Effector memory CD8-positive, alpha-beta T cell (primary cell): ENCODE results near the gene B3GAT1.
"Not testable (repeated sequence)": the region's sequence is repeated elsewhere in the genome, so short reads cannot be mapped to it uniquely, and the experiment has no call there.

ENCODE experiments used
- ATAC-seq: fragments of 150-1000 bp; cut with Tn5 transposase; replicated peaks from 2 replicates; pipeline ENCODE4 v1.10.0; 2021; ENCODE audit warnings: mild to moderate bottlenecking, moderate library complexity
- DNase-seq, 3 experiments: peaks; one replicate each; pipeline ENCODE4 v3.0.0; 2021
- H3K27ac Mint-ChIP-seq, 2 donors: one replicate each; pipeline ENCODE4 v1.8.0; 2022; ENCODE audit warnings: mild to moderate bottlenecking in 2 of 2, mixed read lengths in 2 of 2, moderate library complexity in 2 of 2
- H3K27me3 Mint-ChIP-seq, 2 donors: one replicate each; pipeline ENCODE4 v1.8.0; 2022; ENCODE audit warnings: mixed read lengths in 2 of 2
- H3K36me3 Mint-ChIP-seq: one replicate; pipeline ENCODE4 v1.8.0; 2022; ENCODE audit warnings: mild to moderate bottlenecking, moderate library complexity, mixed read lengths; ENCODE audit not compliant: insufficient read depth
- H3K4me1 Mint-ChIP-seq, 2 donors: one replicate each; pipeline ENCODE4 v1.8.0; 2022; ENCODE audit warnings: low read depth in 2 of 2, mixed read lengths in 2 of 2
- H3K4me3 Mint-ChIP-seq, 2 donors: one replicate each; pipeline ENCODE4 v1.8.0; 2022; ENCODE audit warnings: mild to moderate bottlenecking in 2 of 2, mixed read lengths in 2 of 2, moderate library complexity in 2 of 2
- H3K9me3 Mint-ChIP-seq, 2 donors: one replicate each; pipeline ENCODE4 v1.8.0; 2022; ENCODE audit warnings: mixed read lengths in 2 of 2

B3GAT1 gene

DNA sequence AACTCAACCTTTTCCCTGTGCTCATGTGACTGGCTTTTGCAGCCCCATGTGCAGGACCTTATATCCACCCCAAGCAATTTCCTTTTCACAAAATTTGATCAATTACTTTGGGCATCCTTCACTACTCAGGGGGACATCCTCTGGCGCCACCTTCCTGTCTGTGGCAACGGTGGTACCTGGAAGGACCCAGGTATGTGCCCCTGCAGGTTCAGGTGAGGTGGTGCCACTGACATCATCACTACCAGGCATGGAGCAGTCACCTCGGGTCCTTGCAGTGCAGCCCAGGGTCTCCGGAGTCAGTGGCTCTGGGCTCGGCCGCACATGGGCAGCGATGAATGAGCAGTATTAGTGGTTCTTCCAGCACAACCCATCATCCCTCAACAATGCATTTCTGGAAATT lies 37.7 kb upstream of the B3GAT1 start:
- Mint-ChIP-seq H3K27me3 (peaks cover 0 to 57% of the 10 kb centered on the region in 2 donors), H3K4me1 (no peaks in the 10 kb centered on the region), H3K9me3 (no peaks in the 10 kb centered on the region), H3K4me3 (no peak overlapping the region), H3K36me3 (no peaks in the 10 kb centered on the region), H3K27ac (no peak overlapping the region)
- DNase-seq (no peak), ATAC-seq (no peak)

DNA sequence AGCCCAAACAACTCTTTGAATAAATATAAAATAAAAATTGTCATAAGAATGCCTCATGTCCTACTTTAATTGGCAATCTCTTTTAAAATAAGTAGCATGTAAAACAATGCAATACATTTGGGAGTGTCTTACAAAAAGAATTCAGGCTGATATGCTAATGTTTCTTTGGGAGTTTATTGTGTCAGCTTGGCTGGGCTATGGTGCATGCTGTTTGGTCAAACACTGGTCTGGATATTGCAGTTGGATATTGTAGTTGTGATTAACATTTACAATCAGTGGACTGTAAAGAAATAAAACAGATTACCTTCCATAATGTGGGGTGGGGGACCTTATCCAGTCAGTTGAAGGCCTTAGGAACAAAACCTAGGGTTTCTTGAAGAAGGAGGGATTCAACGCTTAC lies 37.0 kb upstream of the B3GAT1 start:
- Mint-ChIP-seq H3K9me3 (no peaks in the 10 kb centered on the region), H3K4me3 (no peak overlapping the region), H3K27ac (no peak overlapping the region), H3K36me3 (no peaks in the 10 kb centered on the region), H3K4me1 (no peaks in the 10 kb centered on the region), H3K27me3 (peaks cover 0 to 52% of the 10 kb centered on the region in 2 donors)
- no peak for ATAC-seq
- no peak for DNase-seq

DNA sequence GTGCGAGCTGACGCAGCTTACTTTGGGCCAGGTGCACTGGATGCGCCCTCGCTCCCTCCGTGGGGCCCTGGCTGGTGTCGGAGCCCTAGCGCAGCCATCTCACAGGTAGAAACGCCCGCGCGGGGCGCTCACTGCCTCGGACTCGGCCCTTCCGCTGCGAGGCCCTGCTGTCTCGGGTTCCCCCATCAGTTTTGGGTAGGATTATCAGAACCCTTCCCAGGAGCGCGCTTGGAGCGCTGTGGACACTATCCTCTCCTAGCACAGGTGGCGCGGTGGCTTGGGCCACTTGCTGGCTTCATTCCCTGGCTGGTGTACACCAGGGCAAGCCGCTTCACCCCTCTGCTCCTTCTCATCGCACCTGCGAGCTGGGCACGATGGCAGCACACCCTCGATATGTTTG lies 35.7 kb upstream of the B3GAT1 start:
- H3K4me3 Mint-ChIP-seq, result no peak overlapping the region
- DNase-seq, result no peak
- no peak for ATAC-seq
- peaks cover 5 to 47% of the 10 kb centered on the region in 2 donors for H3K27me3 Mint-ChIP-seq
- peaks cover 0 to 6% of the 10 kb centered on the region in 2 donors for H3K4me1 Mint-ChIP-seq
- H3K9me3 Mint-ChIP-seq, result no peaks in the 10 kb centered on the region
- no peaks in the 10 kb centered on the region for H3K36me3 Mint-ChIP-seq
- H3K27ac Mint-ChIP-seq, result no peak overlapping the region

DNA sequence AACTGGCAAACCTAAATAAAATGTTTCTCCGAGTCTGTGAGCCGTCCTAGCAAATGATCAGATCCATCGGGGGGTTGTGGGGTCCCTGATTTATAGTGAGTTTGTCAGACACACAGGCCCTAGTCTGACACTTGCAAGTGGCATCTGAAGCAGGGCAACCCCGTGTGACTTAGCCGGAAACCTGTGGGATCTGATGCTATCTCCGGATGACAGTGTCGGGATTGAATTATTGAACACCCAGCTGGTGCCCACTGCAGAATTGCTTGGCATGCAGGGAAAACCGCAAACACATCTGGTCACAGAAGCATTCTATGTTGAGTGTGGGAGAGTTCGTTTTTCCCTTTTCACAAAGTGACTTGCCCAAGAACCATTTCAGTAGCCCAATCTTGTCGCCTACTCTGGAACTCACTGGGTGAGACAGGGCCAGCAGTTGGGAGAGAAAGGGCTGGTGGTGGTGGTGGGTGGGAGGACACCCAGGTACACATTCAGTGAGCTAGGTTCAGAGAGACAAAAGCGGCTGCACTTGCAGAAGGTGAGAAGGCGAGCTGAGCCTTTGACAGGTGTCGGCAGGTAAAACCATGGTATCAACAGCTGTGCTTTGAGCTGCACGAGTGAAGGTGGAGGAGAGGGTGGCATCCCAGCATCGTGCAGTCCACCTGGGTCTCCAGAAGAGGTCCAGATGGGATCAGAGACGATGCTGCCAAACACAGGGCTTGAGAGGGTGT lies 33.7 kb upstream of the B3GAT1 start:
- H3K9me3 Mint-ChIP-seq, result no peaks in the 10 kb centered on the region
- peaks cover 7 to 44% of the 10 kb centered on the region in 2 donors for H3K27me3 Mint-ChIP-seq
- DNase-seq (no peak), ATAC-seq (no peak)
- no peaks in the 10 kb centered on the region for H3K36me3 Mint-ChIP-seq
- H3K4me3 Mint-ChIP-seq, result no peak overlapping the region
- peaks cover 0 to 7% of the 10 kb centered on the region in 2 donors for H3K4me1 Mint-ChIP-seq
- H3K27ac Mint-ChIP-seq, result no peak overlapping the region

DNA sequence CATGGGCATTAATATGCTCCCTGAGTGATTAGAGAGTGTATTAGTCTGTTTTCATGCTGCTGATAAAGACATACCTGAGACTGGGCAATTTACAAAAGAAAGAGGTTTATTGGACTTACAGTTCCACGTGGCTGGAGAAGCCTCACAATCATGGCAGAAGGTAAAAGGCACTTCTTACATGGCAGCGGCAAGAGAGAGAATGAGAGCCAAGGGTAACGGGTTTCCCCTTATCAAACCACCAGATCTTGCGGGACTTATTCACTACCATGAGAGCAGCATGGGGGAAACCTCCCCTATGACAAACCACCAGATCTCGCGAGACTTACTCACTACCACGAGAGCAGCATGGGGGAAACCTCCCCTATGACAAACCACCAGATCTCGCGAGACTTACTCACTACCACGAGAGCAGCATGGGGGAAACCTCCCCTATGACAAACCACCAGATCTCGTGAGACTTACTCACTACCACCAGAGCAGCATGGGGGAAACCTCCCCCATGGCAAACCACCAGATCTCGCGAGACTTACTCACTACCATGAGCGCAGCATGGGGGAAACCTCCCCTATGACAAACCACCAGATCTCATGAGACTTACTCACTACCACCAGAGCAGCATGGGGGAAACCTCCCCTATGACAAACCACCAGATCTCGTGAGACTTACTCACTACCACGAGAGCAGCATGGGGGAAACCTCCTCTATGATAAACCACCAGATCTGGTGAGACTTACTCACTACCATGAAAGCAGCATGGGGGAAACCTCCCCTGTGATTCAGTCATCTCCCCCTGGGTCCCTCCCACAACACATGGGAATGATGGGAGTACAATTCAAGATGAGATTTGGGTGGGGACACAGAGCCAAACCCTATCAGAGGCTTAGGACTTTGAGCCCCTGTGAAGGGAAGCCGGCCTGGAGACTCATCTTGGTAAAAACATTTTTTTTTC lies 32.4 kb upstream of the B3GAT1 start:
- peaks cover 7 to 41% of the 10 kb centered on the region in 2 donors for H3K27me3 Mint-ChIP-seq
- H3K27ac Mint-ChIP-seq, result peak overlapping the region; percentile 5 to 17
- not testable (repeated sequence) for DNase-seq, ATAC-seq, H3K9me3 Mint-ChIP-seq, H3K4me3 Mint-ChIP-seq, H3K36me3 Mint-ChIP-seq
- peaks cover 0 to 10% of the 10 kb centered on the region in 2 donors for H3K4me1 Mint-ChIP-seq

DNA sequence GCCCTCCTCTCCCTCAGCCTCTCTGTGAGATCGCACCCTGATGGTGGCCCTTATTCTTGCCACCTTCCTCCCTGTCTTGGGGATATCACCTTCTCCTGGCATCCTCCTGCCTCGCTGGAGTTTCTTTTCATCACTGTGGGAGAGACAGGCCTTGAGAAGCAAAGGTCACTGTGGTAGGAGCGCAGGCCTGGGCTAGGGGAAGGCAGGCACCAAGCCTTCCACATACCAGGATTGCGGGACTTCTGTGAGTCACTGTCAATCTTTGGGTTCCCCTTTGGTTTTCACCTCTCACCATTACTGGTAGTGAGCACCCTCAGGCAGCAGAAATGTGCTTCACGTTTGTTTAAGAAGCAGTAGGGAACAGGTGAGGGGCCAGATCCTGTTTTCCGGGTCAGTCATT lies 31.2 kb upstream of the B3GAT1 start:
- peaks cover 0 to 1% of the 10 kb centered on the region in 2 donors for H3K9me3 Mint-ChIP-seq
- H3K27me3 Mint-ChIP-seq, result peaks cover 7 to 50% of the 10 kb centered on the region in 2 donors
- no peak for DNase-seq
- peaks cover 0 to 10% of the 10 kb centered on the region in 2 donors for H3K4me1 Mint-ChIP-seq
- H3K27ac Mint-ChIP-seq, result no peak overlapping the region
- H3K36me3 Mint-ChIP-seq, result no peaks in the 10 kb centered on the region
- H3K4me3 Mint-ChIP-seq, result no peak overlapping the region
- ATAC-seq, result no peak

DNA sequence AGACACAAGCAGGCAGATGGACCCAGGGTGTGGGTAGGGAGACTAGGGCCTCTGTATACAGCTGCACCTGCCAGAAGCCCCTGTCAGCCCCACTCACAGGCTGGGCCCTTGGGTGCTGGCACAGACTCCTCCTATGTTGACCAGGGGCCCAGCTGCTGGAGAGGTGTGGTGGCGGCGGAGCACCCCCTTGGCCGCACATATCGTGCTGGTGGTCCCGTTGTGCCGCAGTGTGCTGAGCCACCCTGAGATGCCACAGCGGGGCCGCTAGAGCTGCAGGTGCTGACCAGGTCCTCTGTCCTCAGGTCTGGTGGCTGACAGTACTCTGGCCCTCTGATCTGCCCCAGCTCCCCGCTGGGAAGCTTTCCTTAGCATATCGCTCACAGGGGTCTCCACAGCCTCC lies 30.2 kb upstream of the B3GAT1 start:
- Mint-ChIP-seq H3K4me3 (no peak overlapping the region), H3K36me3 (no peaks in the 10 kb centered on the region), H3K4me1 (peaks cover under 1 to 10% of the 10 kb centered on the region in 2 donors), H3K27ac (no peak overlapping the region), H3K9me3 (peaks cover 0 to 1% of the 10 kb centered on the region in 2 donors), H3K27me3 (peaks cover 7 to 50% of the 10 kb centered on the region in 2 donors)
- DNase-seq (no peak), ATAC-seq (no peak)

DNA sequence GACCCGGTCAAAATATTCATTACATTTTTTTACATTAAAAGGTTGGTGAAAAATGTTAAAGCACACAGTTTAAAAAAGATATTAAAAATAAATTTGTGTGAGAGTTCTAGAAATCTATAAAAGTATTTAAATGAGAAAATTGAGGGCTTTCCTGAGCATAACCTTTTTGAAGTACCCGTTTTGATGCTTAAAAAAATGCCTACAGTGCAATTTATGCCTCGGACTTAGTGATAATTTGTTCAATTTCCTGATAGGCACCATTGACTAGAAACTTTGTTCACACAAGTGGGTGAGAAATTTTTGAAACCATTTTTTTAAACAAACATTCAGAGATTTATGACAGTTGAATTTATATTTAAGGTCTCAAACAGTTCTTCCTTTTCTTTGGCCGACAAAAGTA lies 29.7 kb upstream of the B3GAT1 start:
- peaks cover 7 to 50% of the 10 kb centered on the region in 2 donors for H3K27me3 Mint-ChIP-seq
- DNase-seq (no peak), ATAC-seq (no peak)
- H3K9me3 Mint-ChIP-seq, result peaks cover 0 to 1% of the 10 kb centered on the region in 2 donors
- peaks cover 2 to 10% of the 10 kb centered on the region in 2 donors for H3K4me1 Mint-ChIP-seq
- H3K36me3 Mint-ChIP-seq, result no peaks in the 10 kb centered on the region
- H3K27ac Mint-ChIP-seq, result no peak overlapping the region
- no peak overlapping the region for H3K4me3 Mint-ChIP-seq

DNA sequence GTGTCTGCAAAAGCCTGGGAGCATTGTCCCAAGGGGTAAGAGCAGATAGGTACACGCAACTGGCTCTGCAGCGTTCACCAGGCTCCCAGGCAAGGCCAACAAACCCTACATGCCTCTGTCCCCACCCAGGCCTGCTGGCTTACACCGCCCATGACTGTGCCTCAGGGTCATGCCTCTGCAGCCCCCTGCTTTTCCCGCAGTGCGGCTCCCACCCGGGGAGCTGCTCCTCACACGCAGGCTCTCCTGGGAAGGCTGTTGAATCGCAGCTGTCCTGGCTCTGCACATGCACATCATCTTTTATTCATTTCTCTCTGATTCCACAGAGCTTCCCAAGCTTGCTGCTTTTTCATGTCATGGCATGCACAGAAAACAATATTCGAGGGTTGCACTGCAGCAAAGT lies 29.2 kb upstream of the B3GAT1 start:
- Mint-ChIP-seq H3K9me3 (peaks cover 0 to 1% of the 10 kb centered on the region in 2 donors), H3K27me3 (peaks cover 7 to 48% of the 10 kb centered on the region in 2 donors), H3K36me3 (no peaks in the 10 kb centered on the region), H3K4me3 (no peak overlapping the region), H3K27ac (no peak overlapping the region), H3K4me1 (peaks cover 2 to 10% of the 10 kb centered on the region in 2 donors)
- ATAC-seq (no peak), DNase-seq (no peak)

DNA sequence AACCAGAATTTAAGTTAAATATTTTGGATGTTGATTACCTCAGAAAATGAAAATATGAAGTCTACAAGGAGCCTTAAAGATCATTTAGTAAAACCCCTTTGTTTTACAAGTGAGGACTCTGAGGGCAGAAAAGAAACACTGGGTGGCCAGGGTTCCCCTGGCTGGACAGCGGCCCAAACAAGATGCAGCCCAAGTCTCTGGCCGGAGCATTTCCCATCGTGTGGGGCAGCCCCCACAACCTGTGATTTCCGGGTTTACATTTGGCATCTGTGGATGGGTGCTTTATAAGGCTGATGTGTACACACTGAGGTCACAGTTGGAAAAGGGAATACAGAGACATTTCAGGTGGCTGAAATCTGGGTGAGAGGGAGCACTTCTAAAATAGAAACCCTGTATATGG lies 28.8 kb upstream of the B3GAT1 start:
- peaks cover 7 to 44% of the 10 kb centered on the region in 2 donors for H3K27me3 Mint-ChIP-seq
- H3K36me3 Mint-ChIP-seq, result no peaks in the 10 kb centered on the region
- DNase-seq, result no peak
- no peak overlapping the region for H3K27ac Mint-ChIP-seq
- peaks cover 0 to 1% of the 10 kb centered on the region in 2 donors for H3K9me3 Mint-ChIP-seq
- H3K4me3 Mint-ChIP-seq, result no peak overlapping the region
- no peak for ATAC-seq
- H3K4me1 Mint-ChIP-seq, result peaks cover 2 to 10% of the 10 kb centered on the region in 2 donors

DNA sequence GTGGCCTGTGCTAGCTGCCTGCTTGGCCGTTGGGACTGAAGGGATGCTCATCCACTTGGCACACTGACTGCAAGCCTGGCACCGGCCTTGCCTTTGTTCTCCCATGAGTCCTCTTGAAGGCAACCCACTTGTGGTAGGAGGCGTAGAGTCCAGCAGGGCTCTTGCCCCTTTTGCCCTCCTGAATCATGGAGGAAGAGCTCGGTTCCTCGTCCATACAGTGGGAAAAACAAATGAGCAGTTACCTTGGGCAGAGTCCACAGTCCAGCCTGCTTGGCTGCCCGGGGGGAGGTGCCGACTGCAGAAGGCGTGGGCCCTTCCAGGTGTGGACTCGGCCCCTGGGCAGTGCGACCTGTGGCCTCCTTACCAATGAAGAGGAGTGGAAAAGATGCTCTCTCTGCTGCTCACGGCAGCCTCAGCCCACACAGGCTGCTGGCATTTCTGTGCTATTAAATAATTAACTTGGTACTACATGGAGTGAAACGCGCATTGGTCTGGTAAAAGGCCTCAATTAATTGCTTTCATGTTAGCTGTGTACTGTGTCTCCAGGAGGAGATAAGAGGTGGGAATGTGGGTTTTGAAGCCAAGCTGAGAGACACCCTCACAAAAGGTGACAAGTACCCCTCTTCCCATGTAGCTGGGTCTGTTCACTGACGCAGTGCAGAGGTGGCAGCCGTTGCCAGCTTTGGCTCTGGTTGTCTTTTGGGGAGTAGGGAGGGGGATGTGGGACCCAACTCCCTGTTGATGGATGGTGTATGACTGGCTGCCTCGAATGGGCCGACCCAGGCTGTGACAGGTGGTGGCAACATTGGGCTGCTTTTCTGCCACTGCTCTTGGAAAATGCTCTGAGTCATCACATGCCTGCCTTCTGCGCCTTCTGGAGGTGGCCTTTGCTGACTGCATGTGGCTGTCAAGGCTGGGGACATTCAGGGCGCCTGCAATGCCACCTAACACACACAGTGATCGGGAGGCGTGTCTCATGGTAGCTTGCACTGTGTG lies 26.8 kb upstream of the B3GAT1 start:
- H3K4me3 Mint-ChIP-seq, result no peak overlapping the region
- peaks cover 7 to 46% of the 10 kb centered on the region in 2 donors for H3K27me3 Mint-ChIP-seq
- H3K9me3 Mint-ChIP-seq, result peaks cover 0 to 1% of the 10 kb centered on the region in 2 donors

DNA sequence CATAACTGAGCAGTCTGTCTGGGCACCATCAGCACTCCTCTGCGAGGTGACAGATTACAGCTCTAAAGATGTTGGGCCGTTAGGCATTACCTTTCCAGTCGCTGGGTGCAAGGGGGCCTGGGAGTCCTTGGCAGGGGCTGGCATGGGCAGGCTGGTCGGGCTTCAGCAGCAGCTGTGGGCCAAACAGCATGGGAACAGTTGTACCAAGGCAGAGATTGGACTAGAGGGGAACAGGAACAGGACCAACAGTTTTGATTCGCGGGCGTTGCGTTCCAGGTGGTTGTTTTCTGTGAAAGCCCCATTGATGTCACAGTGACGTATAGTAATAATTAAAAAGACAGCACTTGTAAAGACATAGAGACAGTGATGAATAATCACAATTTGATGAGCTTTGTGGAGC lies 25.8 kb upstream of the B3GAT1 start:
- no peak for ATAC-seq
- H3K4me3 Mint-ChIP-seq, result no peak overlapping the region
- DNase-seq, result no peak
- peaks cover 0 to 1% of the 10 kb centered on the region in 2 donors for H3K9me3 Mint-ChIP-seq
- no peaks in the 10 kb centered on the region for H3K36me3 Mint-ChIP-seq
- peaks cover 2 to 6% of the 10 kb centered on the region in 2 donors for H3K4me1 Mint-ChIP-seq
- H3K27ac Mint-ChIP-seq, result no peak overlapping the region
- H3K27me3 Mint-ChIP-seq, result peaks cover 3 to 48% of the 10 kb centered on the region in 2 donors

More for the DNA sequence above, 26.8 kb upstream of the B3GAT1 start:
- DNase-seq (no peak), ATAC-seq (no peak)
- Mint-ChIP-seq H3K27ac (no peak overlapping the region), H3K4me1 (peaks cover 2 to 10% of the 10 kb centered on the region in 2 donors), H3K36me3 (no peaks in the 10 kb centered on the region)

DNA sequence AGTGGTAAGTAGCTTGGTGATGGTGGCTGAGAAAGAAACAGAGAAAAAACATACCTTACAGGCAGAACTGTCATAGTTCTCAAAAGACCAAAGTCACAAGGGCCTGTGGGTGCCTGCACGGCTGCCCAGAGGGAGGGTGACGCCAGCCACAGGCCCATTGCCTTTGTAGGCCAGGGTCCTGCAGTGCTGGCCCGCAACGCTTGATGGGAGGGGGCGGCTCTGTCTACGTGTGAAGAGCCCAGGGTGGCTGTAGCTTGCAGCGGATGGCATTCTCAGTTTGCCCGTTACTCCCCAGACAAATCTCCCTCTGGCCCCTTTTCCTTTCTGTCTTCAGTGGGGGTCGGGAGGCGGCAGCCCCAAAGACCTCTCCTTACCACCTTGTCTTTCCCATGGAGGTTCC lies 24.7 kb upstream of the B3GAT1 start:
- DNase-seq (no peak), ATAC-seq (no peak)
- peaks cover 0 to 41% of the 10 kb centered on the region in 2 donors for H3K27me3 Mint-ChIP-seq
- no peak overlapping the region for H3K27ac Mint-ChIP-seq
- H3K9me3 Mint-ChIP-seq, result peaks cover 0 to 1% of the 10 kb centered on the region in 2 donors
- H3K4me3 Mint-ChIP-seq, result no peak overlapping the region
- H3K36me3 Mint-ChIP-seq, result no peaks in the 10 kb centered on the region
- peaks cover 2 to 3% of the 10 kb centered on the region in 2 donors for H3K4me1 Mint-ChIP-seq
